A549 (cell line): ENCODE results near the gene TRIM72.
A peak's percentile ranks its signal among the peaks of the same experiment; 100 is the strongest.

Source experiments
- EHMT2 ChIP-seq: fragments of 200-600 bp; sonication (generic); IDR thresholded peaks from 2 replicates; pipeline ENCODE4 v1.6.1; 2016; ENCODE audit warnings: antibody characterized with exemption, low read depth, mild to moderate bottlenecking, moderate library complexity
- GATA3 ChIP-seq: IDR thresholded peaks from 2 replicates; pipeline ENCODE4 v1.6.1; 2012; ENCODE audit warnings: borderline replicate concordance
- HOXB13 ChIP-seq: fragments of 250-450 bp; sonication (Bioruptor Pico); IDR thresholded peaks from 2 replicates; pipeline ENCODE4 v1.5.0; 2020; ENCODE audit warnings: low read depth, mild to moderate bottlenecking, moderate library complexity
- POLR2A ChIP-seq: IDR thresholded peaks from 2 replicates; pipeline ENCODE4 v1.6.1; 2012; ENCODE audit warnings: mild to moderate bottlenecking, low read length
- SMC3 ChIP-seq: fragments of >200 bp; sonication (Bioruptor Twin); formaldehyde crosslinking; IDR thresholded peaks from 3 replicates; pipeline ENCODE4 v1.6.1; 2018; ENCODE audit warnings: inconsistent platforms
- TFCP2L1 ChIP-seq: fragments of 250-450 bp; sonication (Bioruptor Pico); IDR thresholded peaks from 2 replicates; pipeline ENCODE4 v1.5.0; 2021; ENCODE audit warnings: mild to moderate bottlenecking
- TF ChIP-seq, protein P1 (sequence below): fragments of 450-650 bp; IDR thresholded peaks from 2 replicates; pipeline ENCODE4 v1.6.1; 2014; ENCODE audit warnings: antibody characterized with exemption
- TF ChIP-seq, protein P2 (sequence below): fragments of >200 bp; sonication (Bioruptor Twin); formaldehyde crosslinking; IDR thresholded peaks from 3 replicates; pipeline ENCODE4 v1.5.1; 2016
- TF ChIP-seq, protein P3 (sequence below): IDR thresholded peaks from 2 replicates; pipeline ENCODE4 v1.6.1; 2012
- TF ChIP-seq, protein P4 (sequence below): fragments of 200-600 bp; sonication (generic); IDR thresholded peaks from 2 replicates; pipeline ENCODE4 v1.6.1; 2016; ENCODE audit warnings: antibody characterized with exemption, mild to moderate bottlenecking, moderate library complexity
- TF ChIP-seq, protein P5 (sequence below): IDR thresholded peaks from 2 replicates; pipeline ENCODE4 v1.6.1; 2012

DNA sequence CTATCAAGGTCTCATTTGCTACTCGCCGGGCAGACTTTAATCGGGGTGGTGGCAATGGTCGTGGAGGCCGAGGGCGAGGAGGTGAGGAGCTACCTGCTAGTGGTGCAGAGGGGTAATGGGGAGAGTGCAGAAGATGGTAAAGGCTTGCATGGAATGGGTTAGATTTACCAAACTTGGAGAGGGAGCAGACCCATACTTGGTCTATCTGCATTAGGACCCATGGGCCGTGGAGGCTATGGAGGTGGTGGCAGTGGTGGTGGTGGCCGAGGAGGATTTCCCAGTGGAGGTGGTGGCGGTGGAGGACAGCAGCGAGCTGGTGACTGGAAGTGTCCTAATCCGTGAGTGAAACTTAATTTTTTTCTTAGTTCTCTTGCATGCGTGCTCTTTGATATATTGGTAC, 23.9 kb upstream of the TRIM72 start:
- TF ChIP-seq, protein P1, sequence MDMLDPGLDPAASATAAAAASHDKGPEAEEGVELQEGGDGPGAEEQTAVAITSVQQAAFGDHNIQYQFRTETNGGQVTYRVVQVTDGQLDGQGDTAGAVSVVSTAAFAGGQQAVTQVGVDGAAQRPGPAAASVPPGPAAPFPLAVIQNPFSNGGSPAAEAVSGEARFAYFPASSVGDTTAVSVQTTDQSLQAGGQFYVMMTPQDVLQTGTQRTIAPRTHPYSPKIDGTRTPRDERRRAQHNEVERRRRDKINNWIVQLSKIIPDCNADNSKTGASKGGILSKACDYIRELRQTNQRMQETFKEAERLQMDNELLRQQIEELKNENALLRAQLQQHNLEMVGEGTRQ, result no peak
- peak; percentile 62; the same call in 1 of the 2 replicates for TF ChIP-seq TFCP2L1 (CRISPR knock-in tag)
- TF ChIP-seq POLR2A, result no peak
- TF ChIP-seq, protein P2, sequence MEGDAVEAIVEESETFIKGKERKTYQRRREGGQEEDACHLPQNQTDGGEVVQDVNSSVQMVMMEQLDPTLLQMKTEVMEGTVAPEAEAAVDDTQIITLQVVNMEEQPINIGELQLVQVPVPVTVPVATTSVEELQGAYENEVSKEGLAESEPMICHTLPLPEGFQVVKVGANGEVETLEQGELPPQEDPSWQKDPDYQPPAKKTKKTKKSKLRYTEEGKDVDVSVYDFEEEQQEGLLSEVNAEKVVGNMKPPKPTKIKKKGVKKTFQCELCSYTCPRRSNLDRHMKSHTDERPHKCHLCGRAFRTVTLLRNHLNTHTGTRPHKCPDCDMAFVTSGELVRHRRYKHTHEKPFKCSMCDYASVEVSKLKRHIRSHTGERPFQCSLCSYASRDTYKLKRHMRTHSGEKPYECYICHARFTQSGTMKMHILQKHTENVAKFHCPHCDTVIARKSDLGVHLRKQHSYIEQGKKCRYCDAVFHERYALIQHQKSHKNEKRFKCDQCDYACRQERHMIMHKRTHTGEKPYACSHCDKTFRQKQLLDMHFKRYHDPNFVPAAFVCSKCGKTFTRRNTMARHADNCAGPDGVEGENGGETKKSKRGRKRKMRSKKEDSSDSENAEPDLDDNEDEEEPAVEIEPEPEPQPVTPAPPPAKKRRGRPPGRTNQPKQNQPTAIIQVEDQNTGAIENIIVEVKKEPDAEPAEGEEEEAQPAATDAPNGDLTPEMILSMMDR, result no peak
- TF ChIP-seq, protein P3, sequence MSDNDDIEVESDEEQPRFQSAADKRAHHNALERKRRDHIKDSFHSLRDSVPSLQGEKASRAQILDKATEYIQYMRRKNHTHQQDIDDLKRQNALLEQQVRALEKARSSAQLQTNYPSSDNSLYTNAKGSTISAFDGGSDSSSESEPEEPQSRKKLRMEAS, result no peak
- TF ChIP-seq GATA3, result no peak
- TF ChIP-seq HOXB13 (CRISPR knock-in tag), result no peak
- TF ChIP-seq, protein P4, sequence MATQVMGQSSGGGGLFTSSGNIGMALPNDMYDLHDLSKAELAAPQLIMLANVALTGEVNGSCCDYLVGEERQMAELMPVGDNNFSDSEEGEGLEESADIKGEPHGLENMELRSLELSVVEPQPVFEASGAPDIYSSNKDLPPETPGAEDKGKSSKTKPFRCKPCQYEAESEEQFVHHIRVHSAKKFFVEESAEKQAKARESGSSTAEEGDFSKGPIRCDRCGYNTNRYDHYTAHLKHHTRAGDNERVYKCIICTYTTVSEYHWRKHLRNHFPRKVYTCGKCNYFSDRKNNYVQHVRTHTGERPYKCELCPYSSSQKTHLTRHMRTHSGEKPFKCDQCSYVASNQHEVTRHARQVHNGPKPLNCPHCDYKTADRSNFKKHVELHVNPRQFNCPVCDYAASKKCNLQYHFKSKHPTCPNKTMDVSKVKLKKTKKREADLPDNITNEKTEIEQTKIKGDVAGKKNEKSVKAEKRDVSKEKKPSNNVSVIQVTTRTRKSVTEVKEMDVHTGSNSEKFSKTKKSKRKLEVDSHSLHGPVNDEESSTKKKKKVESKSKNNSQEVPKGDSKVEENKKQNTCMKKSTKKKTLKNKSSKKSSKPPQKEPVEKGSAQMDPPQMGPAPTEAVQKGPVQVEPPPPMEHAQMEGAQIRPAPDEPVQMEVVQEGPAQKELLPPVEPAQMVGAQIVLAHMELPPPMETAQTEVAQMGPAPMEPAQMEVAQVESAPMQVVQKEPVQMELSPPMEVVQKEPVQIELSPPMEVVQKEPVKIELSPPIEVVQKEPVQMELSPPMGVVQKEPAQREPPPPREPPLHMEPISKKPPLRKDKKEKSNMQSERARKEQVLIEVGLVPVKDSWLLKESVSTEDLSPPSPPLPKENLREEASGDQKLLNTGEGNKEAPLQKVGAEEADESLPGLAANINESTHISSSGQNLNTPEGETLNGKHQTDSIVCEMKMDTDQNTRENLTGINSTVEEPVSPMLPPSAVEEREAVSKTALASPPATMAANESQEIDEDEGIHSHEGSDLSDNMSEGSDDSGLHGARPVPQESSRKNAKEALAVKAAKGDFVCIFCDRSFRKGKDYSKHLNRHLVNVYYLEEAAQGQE, result no peak
- TF ChIP-seq EHMT2, result no peak
- TF ChIP-seq, protein P5, sequence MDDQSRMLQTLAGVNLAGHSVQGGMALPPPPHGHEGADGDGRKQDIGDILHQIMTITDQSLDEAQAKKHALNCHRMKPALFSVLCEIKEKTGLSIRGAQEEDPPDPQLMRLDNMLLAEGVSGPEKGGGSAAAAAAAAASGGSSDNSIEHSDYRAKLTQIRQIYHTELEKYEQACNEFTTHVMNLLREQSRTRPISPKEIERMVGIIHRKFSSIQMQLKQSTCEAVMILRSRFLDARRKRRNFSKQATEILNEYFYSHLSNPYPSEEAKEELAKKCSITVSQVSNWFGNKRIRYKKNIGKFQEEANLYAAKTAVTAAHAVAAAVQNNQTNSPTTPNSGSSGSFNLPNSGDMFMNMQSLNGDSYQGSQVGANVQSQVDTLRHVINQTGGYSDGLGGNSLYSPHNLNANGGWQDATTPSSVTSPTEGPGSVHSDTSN, result no peak
- TF ChIP-seq SMC3, result no peak
